ENCODE measurements around the gene CCR3. TPM values are rescaled to one million over a fixed set of nuclear protein-coding genes. Genes with fewer than 3 reads are reported as not detected.
A peak's percentile ranks its signal among the peaks of the same experiment; 100 is the strongest.

Gene CCR3
- total RNA-seq, 1 donor from 2014 or later: not detected

DNA sequence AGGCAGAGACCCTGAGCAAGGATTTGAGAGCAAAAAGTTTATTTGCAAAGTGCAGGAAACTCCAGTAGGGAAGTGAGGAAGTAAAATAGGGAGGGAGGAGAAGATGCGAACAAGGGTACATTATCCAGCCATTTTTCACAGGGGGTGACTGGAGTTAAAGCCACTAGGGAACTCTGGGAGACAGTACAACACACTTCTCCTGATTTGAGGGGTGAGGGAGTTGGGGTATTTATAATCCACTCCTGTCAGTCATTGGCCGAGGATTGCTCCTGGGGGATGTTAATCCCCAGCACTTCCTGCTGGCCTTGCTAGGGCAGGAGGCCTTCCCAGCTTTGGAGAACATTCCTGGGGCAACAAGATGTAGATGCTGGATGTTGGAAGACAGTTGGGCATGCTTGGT, 28.2 kb downstream of the CCR3 start:
- DNase-seq (ENCODE audit: low spot score) (no peak), ATAC-seq (no peak)

DNA sequence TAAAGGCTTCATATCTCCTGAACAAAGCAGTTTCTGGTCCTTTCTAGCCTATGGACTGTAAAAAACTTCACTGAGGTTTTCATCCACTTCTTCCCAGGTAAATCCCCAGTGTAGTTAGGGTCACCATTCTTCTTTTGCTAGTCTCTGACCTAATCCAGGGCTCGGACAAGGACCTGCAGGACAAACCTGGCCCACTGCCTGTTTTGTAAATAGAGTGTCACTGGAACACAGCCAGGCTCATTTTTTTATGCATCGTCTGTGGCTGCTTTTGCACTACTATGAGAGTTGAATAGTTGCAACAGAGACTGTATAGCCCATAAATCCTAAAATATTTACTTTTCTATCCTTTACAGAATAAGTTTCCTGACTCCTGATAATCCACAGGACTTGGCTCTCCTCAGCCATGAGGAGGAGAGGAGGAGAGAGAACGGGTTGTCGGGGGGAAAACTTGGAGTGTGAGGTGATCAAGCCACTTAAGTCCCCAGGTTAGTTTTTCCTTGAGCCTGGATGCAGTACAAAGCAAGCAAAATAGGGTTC, 29.0 kb downstream of the CCR3 start:
- ATAC-seq (peak; percentile 60), DNase-seq (ENCODE audit: low spot score) (no peak)

DNA sequence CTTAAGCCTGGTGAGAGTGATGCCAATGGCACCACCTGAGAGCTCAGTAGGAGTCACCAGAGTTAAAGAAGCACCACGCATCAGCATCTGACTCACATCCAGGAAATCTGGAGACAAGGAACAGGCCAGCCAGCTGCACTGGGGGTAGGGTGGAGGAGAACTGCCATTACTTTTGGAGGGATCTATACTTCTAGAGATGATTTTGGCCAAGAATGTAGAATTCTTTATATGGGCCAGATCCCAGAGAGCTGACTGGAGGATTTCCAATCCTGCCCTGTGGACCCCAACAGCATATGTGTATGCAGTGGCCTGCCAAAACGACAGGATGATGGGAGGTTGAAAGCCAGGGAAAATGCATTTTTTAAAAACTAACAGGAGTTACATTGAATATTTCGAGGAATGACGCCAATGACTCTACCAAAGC, 29.8 kb downstream of the CCR3 start:
- DNase-seq (ENCODE audit: low spot score) (no peak), ATAC-seq (no peak)

DNA sequence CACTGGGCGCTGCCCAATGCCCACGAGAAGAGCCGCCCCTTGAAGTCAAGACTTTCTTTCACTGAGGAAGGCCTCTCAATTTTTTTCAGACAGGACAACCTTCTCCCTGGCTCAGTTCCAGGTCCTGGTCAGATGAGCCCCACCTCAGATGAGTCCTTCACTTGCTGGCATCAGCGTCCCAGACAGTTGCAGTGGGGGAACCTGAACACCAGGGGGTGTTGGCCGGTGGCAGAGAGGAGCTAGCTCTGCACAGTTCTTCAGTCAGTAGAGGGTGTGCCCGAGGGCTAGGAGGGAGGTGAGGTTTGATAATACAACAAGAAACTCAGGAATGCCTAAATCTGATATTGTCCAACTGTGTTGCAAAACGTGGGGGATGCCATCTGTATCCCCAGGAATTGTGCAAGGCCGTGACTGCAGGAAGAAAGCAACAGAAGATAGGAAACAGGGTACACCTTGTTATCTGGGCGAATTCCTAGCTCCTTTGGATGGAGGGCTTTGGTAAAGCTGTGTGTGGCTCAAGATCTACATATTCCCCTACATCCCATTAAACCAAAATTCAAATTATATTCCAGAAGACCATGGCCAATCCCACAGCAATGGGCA, 34.3 kb downstream of the CCR3 start:
- DNase-seq (ENCODE audit: low spot score): peak; percentile 67
- ATAC-seq: peak; percentile 98

- DNase-seq (ENCODE audit: low spot score) (no peak), ATAC-seq (no peak)
These were observed 35.2 kb downstream of the CCR3 start for GRCh38 chr3:46277476-46277875.

DNA sequence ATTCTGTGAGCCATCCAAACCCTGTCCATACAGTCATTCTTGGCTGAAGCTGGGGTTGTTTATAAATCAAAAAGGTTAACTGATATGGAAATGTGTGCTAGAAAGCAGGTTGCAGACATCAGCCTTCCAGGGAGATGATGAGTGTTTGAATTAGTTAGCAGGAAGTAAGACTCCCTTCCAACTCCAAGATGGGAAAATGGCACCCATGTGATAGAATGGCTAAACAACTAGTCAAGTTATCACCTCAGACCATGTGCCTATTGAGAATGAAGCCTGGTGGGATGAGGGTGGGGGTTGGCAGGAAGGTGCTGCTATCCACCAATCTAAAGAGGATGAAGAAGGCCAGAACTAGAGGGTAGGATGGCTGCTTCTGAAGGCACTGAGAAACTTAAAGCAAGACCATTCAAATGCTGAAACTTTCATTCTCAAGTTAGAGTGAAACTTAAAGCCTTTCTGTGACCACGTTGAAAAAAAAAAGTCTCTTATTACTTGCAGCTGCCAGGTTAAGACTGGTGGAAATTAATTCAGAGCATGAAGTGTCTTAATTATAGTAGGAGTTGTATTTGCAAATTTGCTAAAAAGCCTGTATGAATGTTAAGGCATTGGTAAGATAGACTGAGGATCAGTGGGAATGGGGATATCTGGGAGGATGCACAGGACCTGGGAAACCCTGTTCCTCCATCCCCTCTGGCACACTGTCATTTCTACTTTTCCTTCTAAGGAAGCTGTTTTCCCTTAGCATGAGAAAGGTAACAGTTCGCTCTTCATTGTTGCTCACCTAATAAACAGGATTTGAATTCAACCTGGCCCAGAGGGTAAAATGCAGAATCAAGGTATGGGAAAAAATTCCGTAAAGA, 36.8 kb downstream of the CCR3 start:
- ATAC-seq (no peak), DNase-seq (ENCODE audit: low spot score) (no peak)

DNA sequence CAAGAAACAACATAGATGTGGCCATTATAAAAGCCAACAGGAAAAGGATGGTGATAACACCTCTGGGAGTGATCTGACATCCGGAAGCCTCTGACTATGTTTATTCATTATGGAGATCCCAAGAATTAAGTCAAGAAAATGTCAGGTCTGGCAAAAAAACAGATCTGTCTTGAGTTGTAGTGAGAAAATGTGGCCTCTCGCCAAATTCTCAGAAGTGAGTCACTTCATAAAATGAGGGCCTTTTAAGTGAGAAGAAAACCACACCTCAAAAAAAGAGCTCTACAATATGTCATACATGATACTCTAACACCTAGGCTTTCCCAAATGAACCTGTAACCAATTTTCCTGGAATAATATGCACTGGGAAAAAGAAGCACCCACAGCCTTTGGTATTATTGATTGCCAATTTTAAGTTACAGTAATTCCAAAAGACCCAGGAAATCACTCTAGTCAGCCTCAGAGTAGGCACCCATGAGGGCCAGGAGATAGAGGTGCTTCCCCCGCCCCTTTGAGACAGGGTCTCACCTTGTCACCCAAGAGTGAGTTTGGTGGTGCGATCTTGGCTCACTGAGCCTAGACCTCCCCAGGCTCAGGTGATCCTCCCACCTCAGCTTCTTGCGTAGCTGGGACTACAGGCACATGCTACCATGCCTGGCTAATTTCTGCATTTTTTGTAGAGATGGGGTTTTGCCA, 38.0 kb downstream of the CCR3 start:
- DNase-seq (ENCODE audit: low spot score) (no peak), ATAC-seq (no peak)

GRCh38 chr3:46281551-46281950, 39.3 kb downstream of the CCR3 start:
- DNase-seq (ENCODE audit: low spot score) (no peak), ATAC-seq (no peak)

DNA sequence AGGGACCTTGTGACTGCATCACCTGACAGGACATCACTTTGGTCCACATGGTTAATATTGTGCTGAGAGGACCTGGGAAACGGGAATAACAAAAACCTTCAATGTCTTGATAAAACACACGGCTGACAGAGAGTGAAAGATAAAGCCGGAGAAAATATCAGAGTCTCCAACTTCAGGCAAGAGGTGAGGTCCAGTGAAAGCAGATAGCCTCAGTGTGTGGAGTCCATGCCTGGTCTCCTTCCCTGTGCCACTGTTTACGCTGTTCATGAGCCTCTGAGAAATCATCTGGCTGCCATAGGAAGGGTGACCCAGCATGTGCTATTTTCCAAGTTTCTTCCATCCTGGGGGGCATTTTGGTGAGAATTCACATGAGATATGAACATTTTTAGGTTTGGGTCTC, 39.8 kb downstream of the CCR3 start:
- no peak for DNase-seq (ENCODE audit: low spot score)
- ATAC-seq: no peak

DNA sequence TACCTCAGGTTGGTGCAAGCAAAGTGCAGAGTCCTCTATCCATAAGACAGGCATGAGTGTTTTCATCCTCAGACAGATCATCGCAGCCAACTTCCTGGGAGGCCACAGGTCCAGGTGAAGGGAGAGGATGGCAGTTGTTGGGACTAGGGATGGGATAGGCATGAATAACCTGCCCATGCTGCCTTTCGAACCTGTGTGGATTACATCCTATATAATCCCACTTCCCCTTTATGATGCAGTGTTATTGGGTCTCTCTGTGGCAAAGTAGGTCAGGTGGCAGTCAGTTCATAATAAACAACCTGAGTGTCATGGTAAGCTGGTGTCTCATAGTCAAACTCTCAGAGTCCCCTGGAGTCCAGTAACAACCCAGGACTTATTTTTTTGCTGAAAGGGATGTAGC, 40.4 kb downstream of the CCR3 start:
- DNase-seq (ENCODE audit: low spot score) (no peak), ATAC-seq (no peak)

GRCh38 chr3:46283881-46284450, 41.7 kb downstream of the CCR3 start:
- ATAC-seq: no peak
- no peak for DNase-seq (ENCODE audit: low spot score)

GRCh38 chr3:46284981-46285683, 42.9 kb downstream of the CCR3 start:
- ATAC-seq (no peak), DNase-seq (ENCODE audit: low spot score) (no peak)

GRCh38 chr3:46285931-46286619, 43.8 kb downstream of the CCR3 start:
- DNase-seq (ENCODE audit: low spot score): no peak
- no peak for ATAC-seq

GRCh38 chr3:46286947-46287565, 44.8 kb downstream of the CCR3 start:
- no peak for ATAC-seq

DNA sequence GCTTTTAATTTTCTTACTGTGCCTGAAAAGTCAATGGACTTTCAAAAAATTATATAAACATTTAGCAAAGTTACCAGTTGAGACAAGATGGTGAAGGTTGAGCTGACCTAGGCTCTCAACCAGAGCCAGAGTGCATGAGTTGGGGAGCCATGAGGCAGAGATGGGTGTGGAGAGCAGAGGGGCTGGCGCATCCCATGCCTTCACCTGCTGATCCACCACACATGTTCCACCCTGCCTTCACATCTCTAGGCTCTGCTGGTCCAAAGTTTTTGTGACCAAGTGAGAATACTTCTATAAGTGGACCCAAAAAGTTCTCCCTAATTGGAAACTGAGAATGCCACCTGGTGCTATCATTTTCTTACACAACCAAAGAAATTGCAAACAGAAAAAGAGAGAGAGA, 47.3 kb downstream of the CCR3 start:
- no peak for ATAC-seq
- no peak for DNase-seq (ENCODE audit: low spot score)

More at GRCh38 chr3:46286947-46287565, 44.8 kb downstream of the CCR3 start:
- no peak for DNase-seq (ENCODE audit: low spot score)

DNA sequence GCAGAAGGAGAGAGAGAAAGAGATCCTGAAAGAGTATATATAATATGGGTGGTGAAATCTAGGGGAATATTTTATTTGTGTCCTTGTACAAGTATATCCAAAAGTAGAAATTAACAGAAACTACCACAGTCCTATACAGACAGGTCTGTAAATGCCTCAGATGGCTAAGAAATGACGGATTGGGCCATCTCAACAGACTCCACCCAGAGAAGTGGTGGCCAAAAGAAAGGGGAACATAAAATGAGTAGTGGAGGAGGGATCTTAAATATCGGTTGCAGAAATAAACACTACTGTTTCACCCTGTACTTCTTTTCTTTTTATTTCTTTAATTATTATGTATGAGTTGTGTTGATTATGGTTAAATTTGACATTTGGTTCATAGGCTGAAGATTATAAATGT, 47.7 kb downstream of the CCR3 start:
- ATAC-seq: no peak
- no peak for DNase-seq (ENCODE audit: low spot score)

DNA sequence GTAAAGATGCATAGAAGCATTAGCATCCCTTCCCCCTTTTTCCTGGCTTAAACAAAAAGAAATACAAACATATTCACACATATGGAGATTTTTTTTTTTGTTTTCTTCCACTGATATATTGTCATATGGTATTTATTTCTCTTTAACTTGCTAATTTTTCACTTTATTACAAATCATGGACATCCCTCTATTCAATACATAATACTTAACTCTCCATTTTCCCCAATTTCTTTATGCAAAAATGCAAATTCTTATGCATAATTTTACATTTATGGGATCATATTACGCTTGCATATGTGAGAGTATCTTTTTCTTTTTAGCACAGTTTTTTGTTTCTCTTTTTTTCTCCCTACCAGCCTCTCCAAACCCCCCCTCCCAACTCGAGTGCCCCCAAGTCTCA, 48.8 kb downstream of the CCR3 start:
- no peak for ATAC-seq
- no peak for DNase-seq (ENCODE audit: low spot score)

DNA sequence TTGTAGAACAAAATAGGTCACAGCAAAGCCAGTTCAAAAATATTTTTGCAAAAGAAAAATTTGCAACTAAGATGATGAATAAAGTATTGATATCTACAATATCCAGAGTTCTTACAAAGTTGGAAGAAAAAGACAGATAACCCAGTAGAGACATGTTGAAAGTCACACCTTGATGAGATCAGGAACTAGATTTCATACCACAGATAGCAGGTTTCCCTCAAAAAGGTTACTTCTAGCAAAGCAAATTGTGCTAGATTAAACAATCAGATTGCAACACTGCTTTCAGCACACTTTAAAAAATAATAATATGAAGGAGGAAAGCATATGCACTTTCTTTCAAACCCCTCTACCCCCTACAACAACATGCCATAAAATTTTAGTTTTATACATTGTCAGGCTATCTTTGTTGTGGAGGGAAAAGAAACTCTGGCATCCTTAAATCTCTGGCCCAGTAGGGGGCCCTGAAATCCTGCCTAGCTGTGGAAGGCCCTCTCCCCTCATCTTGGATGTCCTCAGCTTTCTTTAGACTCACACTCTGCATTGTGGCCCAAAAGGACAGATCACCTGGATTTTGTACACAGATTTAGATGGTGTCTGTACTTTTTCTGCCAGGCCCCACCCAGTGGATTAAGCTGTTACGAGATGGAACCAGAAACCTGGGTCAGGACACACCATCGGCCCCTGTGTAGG, 50.9 kb downstream of the CCR3 start:
- no peak for ATAC-seq
- no peak for DNase-seq (ENCODE audit: low spot score)

Data from left lobe of liver (tissue), 2 donors.